HFF-Myc (cell line): Measurements from ENCODE around the gene MPZL1.

Source experiments
- DNase-seq: peaks from one replicate; pipeline ENCODE4 v3.0.0-alpha.2; 2011; ENCODE audit warnings: low read depth; ENCODE audit errors: extremely low read depth
- H3K4me3 ChIP-seq: replicated peaks from 2 replicates; pipeline ENCODE4 v1.5.1; 2011; ENCODE audit warnings: low read depth, mild to moderate bottlenecking, control low read depth, low read length
- TF ChIP-seq, protein P1 (sequence below): IDR thresholded peaks from 2 replicates; pipeline ENCODE4 v1.5.1; 2012; ENCODE audit warnings: mild to moderate bottlenecking, low read depth, low read length, control low read depth; ENCODE audit errors: missing control alignments

MPZL1 gene

DNA sequence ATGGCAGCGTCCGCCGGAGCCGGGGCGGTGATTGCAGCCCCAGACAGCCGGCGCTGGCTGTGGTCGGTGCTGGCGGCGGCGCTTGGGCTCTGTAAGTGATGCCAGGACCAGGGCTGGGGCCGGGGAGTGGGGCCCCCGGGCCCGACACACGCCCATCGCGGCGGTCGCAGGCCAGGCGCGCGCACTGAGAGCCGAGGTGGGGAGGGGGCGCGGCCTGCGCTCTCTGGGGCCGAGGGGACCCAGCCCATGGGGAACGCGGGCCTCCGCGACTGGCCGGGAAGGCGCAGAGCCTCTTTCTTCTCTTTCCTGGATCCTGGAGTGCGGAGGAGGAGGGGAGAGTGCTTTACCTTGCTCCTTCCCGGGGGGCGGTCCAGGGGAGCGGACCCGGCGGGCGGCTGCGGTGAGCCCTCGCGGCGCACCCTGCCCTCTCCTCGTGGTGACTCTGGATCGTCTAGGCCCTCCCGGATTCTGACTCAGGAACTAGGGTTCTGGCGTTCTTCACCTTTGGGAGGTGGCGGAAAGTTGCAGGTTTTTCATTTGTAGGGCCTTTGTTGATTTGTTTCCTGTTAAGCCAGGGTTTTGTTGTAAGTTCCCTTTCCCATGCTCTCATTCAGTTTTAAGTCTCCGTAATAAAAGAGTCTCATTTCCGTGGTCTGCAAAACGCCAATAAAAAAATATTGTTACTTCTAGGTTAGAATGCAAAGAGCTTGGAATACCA is 529 bp downstream of the MPZL1 start:
- H3K4me3 ChIP-seq, result peak overlapping the region; percentile 84
- TF ChIP-seq, protein P1, sequence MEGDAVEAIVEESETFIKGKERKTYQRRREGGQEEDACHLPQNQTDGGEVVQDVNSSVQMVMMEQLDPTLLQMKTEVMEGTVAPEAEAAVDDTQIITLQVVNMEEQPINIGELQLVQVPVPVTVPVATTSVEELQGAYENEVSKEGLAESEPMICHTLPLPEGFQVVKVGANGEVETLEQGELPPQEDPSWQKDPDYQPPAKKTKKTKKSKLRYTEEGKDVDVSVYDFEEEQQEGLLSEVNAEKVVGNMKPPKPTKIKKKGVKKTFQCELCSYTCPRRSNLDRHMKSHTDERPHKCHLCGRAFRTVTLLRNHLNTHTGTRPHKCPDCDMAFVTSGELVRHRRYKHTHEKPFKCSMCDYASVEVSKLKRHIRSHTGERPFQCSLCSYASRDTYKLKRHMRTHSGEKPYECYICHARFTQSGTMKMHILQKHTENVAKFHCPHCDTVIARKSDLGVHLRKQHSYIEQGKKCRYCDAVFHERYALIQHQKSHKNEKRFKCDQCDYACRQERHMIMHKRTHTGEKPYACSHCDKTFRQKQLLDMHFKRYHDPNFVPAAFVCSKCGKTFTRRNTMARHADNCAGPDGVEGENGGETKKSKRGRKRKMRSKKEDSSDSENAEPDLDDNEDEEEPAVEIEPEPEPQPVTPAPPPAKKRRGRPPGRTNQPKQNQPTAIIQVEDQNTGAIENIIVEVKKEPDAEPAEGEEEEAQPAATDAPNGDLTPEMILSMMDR, result no peak
- no peak for DNase-seq

DNA sequence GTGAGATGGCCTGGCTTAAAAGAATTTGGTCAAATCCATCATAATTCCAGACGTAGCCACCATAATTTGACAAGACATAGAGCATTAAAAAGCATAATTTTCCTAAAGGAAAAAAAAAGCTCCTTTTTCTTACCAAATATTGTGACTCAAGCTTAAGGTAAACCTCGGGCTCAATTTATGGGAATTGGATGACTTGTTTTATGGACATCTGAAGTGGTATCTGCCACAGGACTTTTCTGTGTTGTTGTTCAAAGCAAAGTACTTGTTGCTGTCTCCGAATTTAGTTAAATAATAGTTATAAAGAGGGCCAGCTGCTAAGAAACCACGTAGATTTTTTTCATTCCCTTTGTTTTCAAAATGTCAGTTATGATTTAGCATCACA is 1.1 kb downstream of the MPZL1 start:
- H3K4me3 ChIP-seq, result peak overlapping the region; percentile 84
- DNase-seq, result no peak
- TF ChIP-seq, protein P1, result no peak

DNA sequence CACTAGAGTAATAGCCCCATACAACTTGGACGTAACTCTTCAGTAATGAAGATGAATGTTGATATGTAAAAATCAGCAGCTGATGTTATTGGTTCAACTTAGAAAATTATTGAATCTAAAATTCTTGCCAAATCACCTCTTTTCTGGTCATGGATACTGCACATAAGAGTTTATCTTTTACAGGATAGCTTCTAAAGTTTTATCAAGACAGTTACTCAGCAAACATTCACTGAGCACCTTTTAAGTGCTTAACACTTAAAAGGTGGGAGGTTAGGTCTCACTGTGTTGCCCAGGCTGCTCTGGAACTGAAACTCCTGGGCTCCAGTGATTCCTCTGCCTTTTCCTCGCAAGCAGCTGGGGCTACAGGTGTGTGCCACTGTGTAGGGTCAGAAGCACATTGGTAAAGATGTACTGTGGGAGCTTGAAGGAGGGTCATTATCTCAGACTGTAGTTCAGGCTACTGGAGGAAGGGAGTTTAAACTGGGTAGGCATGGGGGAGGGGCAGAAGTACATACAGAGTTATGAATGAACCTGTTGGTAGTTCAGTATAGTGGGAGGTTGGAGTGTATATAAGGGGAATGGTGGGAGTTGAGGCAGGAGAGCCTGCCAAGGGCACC is 2.0 kb downstream of the MPZL1 start:
- H3K4me3 ChIP-seq, result peak overlapping the region; percentile 84
- TF ChIP-seq, protein P1, result no peak
- no peak for DNase-seq

DNA sequence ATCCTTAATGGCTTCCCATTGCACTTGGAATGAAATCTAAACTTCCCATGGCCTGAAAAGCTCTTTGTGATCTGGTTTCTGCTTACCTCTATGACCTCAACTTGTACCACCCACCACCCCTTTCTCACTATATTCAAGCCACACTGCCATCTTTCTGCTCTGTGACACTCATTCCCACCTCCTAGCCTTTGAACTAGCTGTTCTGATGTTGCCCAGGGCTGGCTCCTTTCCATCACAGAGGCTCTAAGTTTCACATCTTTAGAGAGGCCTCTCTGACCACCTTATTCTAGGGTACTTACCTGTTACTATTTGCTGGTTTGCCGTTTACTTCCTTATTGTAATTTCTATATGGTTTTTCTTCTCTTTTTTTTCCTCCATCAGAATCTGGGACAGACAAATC is 4.2 kb downstream of the MPZL1 start:
- TF ChIP-seq, protein P1, result no peak
- no peak for DNase-seq
- no peak overlapping the region for H3K4me3 ChIP-seq

DNA sequence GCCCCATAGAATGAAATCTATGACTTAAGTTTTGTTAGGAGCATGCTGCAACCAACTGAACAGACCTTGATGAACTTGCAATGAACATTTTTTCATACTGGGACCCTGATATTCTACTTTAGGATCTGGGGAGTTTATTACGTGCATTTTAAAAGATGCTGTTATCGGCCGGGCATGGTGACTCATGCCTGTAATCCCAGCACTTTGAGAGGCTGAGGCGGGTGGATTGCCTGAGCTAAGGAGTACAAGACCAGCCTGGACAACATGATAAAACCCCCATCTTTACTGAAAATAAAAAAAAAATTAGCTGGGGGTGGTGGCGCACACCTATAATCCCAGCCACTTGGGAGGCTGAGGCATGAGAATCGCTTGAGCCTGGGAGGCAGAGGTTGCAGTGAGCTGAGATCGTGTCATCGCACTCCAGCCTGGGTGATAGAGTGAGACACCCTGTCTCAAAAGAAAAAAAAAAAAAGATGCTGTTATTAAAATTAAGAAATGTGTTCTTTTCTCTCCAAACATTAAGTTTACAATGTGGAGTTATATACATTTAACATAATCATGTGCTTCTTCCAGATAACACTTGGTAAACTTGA is 7.1 kb downstream of the MPZL1 start:
- DNase-seq, result no peak
- H3K4me3 ChIP-seq, result no peak overlapping the region
- TF ChIP-seq, protein P1, result no peak

DNA sequence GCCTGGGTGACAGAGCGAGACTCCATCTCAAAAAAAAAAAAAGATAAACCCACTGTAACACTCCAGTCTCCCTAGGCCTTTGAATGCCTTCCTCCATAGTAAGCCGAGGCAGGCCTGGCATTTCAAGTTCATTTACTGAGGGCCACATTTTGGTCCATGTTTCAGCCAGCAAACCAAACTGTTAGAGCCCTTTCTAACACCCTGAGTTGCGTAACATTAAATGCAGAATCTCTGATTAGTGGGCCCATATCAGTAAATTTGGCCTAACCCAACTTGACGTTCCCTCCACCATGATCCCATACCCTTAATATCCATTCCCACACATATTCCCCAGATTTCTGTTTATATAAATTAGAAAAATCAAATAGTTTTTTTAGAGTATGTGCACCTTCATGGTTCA is 12.4 kb downstream of the MPZL1 start:
- H3K4me3 ChIP-seq, result no peak overlapping the region
- DNase-seq, result no peak
- TF ChIP-seq, protein P1, result no peak
